NT2/D1 (cell line): ENCODE data around the gene COL1A1.

Experiments
- DNase-seq: peaks from one replicate; pipeline ENCODE4 v3.0.0-alpha.2; 2011; ENCODE audit warnings: low read depth, low spot score
- H3K27me3 ChIP-seq: 2 replicates; pipeline ENCODE4 v1.6.0; 2011; ENCODE audit warnings: mild to moderate bottlenecking; ENCODE audit not compliant: insufficient read length, insufficient read depth
- H3K36me3 ChIP-seq: 2 replicates; pipeline ENCODE4 v1.6.1; 2011; ENCODE audit warnings: mild to moderate bottlenecking, low read length, mixed read lengths; ENCODE audit not compliant: insufficient read depth, insufficient read length
- H3K4me1 ChIP-seq: 2 replicates; pipeline ENCODE4 v1.5.1; 2011; ENCODE audit not compliant: insufficient read depth, insufficient read length
- H3K4me3 ChIP-seq: 2 replicates; pipeline ENCODE4 v1.5.1; 2011; ENCODE audit warnings: low read depth; ENCODE audit not compliant: insufficient read length
- H3K9ac ChIP-seq: 2 replicates; pipeline ENCODE4 v1.6.0; 2011; ENCODE audit warnings: low read depth; ENCODE audit not compliant: insufficient read length
- H3K9me3 ChIP-seq: 2 replicates; pipeline ENCODE4 v1.5.1; 2011; ENCODE audit warnings: mild to moderate bottlenecking, low read length; ENCODE audit not compliant: insufficient read depth
- SUZ12 ChIP-seq: IDR thresholded peaks from 2 replicates; pipeline ENCODE4 v1.6.1; 2011; ENCODE audit not compliant: insufficient read length, insufficient read depth; ENCODE audit errors: extremely low read depth
- YY1 ChIP-seq: IDR thresholded peaks from 2 replicates; pipeline ENCODE4 v1.6.1; 2011; ENCODE audit not compliant: insufficient read length, insufficient read depth
- ZNF274 ChIP-seq: IDR thresholded peaks from 2 replicates; pipeline ENCODE4 v1.6.1; 2011; ENCODE audit warnings: mild to moderate bottlenecking, low read depth, low read length

COL1A1 gene

GRCh38 chr17:50148226-50149090, 53.0 kb downstream of the COL1A1 start:
- H3K9ac ChIP-seq: peak overlapping the region; percentile 82
- no peaks in the 10 kb centered on the region for H3K9me3 ChIP-seq
- peak overlapping the region; percentile 78 for H3K4me3 ChIP-seq
- H3K4me1 ChIP-seq: peaks cover 37% of the 10 kb centered on the region
- H3K36me3 ChIP-seq: peaks cover 43% of the 10 kb centered on the region
- no peak for TF ChIP-seq YY1
- TF ChIP-seq ZNF274: no peak
- TF ChIP-seq SUZ12: no peak
- no peak for DNase-seq
- no peaks in the 10 kb centered on the region for H3K27me3 ChIP-seq

- TF ChIP-seq SUZ12 (no peak), ZNF274 (no peak), YY1 (no peak)
- Histone ChIP-seq H3K27me3 (no peaks in the 10 kb centered on the region), H3K9ac (peak overlapping the region; percentile 82), H3K9me3 (no peaks in the 10 kb centered on the region), H3K4me1 (peaks cover 34% of the 10 kb centered on the region), H3K36me3 (peaks cover 49% of the 10 kb centered on the region), H3K4me3 (peak overlapping the region; percentile 78)
- DNase-seq: no peak
Observed at GRCh38 chr17:50147841-50148225, 53.6 kb downstream of the COL1A1 start.

- H3K9me3 ChIP-seq: no peaks in the 10 kb centered on the region
- no peak for DNase-seq
- TF ChIP-seq SUZ12: no peak
- TF ChIP-seq YY1: no peak
- no peak for TF ChIP-seq ZNF274
- no peak overlapping the region for H3K4me3 ChIP-seq
- peaks cover 56% of the 10 kb centered on the region for H3K36me3 ChIP-seq
- H3K4me1 ChIP-seq: peaks cover 32% of the 10 kb centered on the region
- H3K27me3 ChIP-seq: no peaks in the 10 kb centered on the region
- H3K9ac ChIP-seq: peak overlapping the region; percentile 47
Observed at GRCh38 chr17:50146927-50147665, 54.3 kb downstream of the COL1A1 start.

GRCh38 chr17:50146230-50146926, 55.1 kb downstream of the COL1A1 start:
- Histone ChIP-seq H3K9ac (peak overlapping the region; percentile 33), H3K9me3 (no peaks in the 10 kb centered on the region), H3K4me3 (no peak overlapping the region), H3K36me3 (peaks cover 63% of the 10 kb centered on the region), H3K27me3 (no peaks in the 10 kb centered on the region), H3K4me1 (peaks cover 32% of the 10 kb centered on the region)
- no peak for DNase-seq
- TF ChIP-seq YY1 (no peak), ZNF274 (no peak), SUZ12 (no peak)

- no peak for TF ChIP-seq SUZ12
- TF ChIP-seq ZNF274: no peak
- TF ChIP-seq YY1: no peak
- H3K27me3 ChIP-seq: no peaks in the 10 kb centered on the region
- no peaks in the 10 kb centered on the region for H3K9me3 ChIP-seq
- no peak overlapping the region for H3K9ac ChIP-seq
- no peak overlapping the region for H3K4me3 ChIP-seq
- no peak for DNase-seq
- peaks cover 70% of the 10 kb centered on the region for H3K36me3 ChIP-seq
- peaks cover 36% of the 10 kb centered on the region for H3K4me1 ChIP-seq
Observed at GRCh38 chr17:50145532-50146229, 55.8 kb downstream of the COL1A1 start.

- H3K36me3 ChIP-seq: peaks cover 77% of the 10 kb centered on the region
- peaks cover 43% of the 10 kb centered on the region for H3K4me1 ChIP-seq
Observed at GRCh38 chr17:50144845-50145531, 56.4 kb downstream of the COL1A1 start.

More at GRCh38 chr17:50144845-50145531, 56.4 kb downstream of the COL1A1 start:
- Histone ChIP-seq H3K4me3 (no peak overlapping the region), H3K9me3 (no peaks in the 10 kb centered on the region), H3K9ac (no peak overlapping the region), H3K27me3 (no peaks in the 10 kb centered on the region)
- no peak for DNase-seq
- TF ChIP-seq YY1 (no peak), ZNF274 (no peak), SUZ12 (no peak)
